HL-60 (cell line): ENCODE data around the gene STX4.

Source experiments
- POLR2AphosphoS5 ChIP-seq: IDR thresholded peaks from 2 replicates; pipeline ENCODE4 v1.6.1; 2012; ENCODE audit warnings: low read depth
- TF ChIP-seq, protein P1 (sequence below): IDR thresholded peaks from one replicate; pipeline ENCODE4 v1.5.1; 2011; ENCODE audit warnings: low read length, control low read depth, inconsistent platforms; ENCODE audit not compliant: insufficient read depth

- TF ChIP-seq, protein P1, sequence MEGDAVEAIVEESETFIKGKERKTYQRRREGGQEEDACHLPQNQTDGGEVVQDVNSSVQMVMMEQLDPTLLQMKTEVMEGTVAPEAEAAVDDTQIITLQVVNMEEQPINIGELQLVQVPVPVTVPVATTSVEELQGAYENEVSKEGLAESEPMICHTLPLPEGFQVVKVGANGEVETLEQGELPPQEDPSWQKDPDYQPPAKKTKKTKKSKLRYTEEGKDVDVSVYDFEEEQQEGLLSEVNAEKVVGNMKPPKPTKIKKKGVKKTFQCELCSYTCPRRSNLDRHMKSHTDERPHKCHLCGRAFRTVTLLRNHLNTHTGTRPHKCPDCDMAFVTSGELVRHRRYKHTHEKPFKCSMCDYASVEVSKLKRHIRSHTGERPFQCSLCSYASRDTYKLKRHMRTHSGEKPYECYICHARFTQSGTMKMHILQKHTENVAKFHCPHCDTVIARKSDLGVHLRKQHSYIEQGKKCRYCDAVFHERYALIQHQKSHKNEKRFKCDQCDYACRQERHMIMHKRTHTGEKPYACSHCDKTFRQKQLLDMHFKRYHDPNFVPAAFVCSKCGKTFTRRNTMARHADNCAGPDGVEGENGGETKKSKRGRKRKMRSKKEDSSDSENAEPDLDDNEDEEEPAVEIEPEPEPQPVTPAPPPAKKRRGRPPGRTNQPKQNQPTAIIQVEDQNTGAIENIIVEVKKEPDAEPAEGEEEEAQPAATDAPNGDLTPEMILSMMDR, result no peak
- no peak for TF ChIP-seq POLR2AphosphoS5
Measured at GRCh38 chr16:31082368-31083045, 49.1 kb downstream of the STX4 start.
